Common myeloid progenitor, CD34-positive (primary cell): ENCODE results near the gene TMEM132D.

Experiments
- CTCF ChIA-PET: fragments of 350-600 bp; sonication (Branson Sonifier 250); formaldehyde crosslinking; loops from one replicate; lab custom pipeline; 2021; ENCODE audit warnings: antibody characterized with exemption; lab: Charles Lee
- POLR2A ChIA-PET: fragments of 350-600 bp; sonication (Branson Sonifier 250); formaldehyde crosslinking; loops from one replicate; lab custom pipeline; 2021; ENCODE audit warnings: antibody characterized with exemption; lab: Charles Lee
- DNase-seq, 3 donors: peaks; one replicate each; pipeline versions ENCODE4 v3.0.0 to v3.0.0-alpha.2; 2013
- H3K27ac ChIP-seq, 2 experiments: 1 replicate in 1 of 2; 2 replicates in 1 of 2; pipeline ENCODE4 v1.7.0; 2013; ENCODE audit warnings: inconsistent platforms in 2 of 2, low read length in 2 of 2, mild to moderate bottlenecking in 2 of 2, low read depth in 1 of 2, moderate library complexity in 1 of 2; ENCODE audit not compliant: severe bottlenecking in 2 of 2, insufficient read depth in 1 of 2, poor library complexity in 1 of 2
- H3K27me3 ChIP-seq, 5 experiments: replicated peaks in 2 of 5; 1 replicate in 3 of 5; 2 replicates in 2 of 5; pipeline versions ENCODE4 v1.6.1 to v1.7.0; 2013; ENCODE audit warnings: low read length in 4 of 5, mild to moderate bottlenecking in 2 of 5, moderate library complexity in 2 of 5, inconsistent platforms in 1 of 5; ENCODE audit not compliant: insufficient read depth in 5 of 5, control insufficient read depth in 4 of 5
- H3K36me3 ChIP-seq, 4 experiments: 1 replicate in 2 of 4; 2 replicates in 2 of 4; pipeline versions ENCODE4 v1.6.1 to v1.7.0; 2013; ENCODE audit warnings: low read length in 3 of 4, control low read depth in 1 of 4, mild to moderate bottlenecking in 1 of 4; ENCODE audit not compliant: control insufficient read depth in 4 of 4, insufficient read depth in 4 of 4
- H3K4me1 ChIP-seq, 4 experiments: 1 replicate in 3 of 4; 2 replicates in 1 of 4; pipeline versions ENCODE4 v1.6.1 to v1.7.1; 2013; ENCODE audit warnings: low read length in 3 of 4, mild to moderate bottlenecking in 3 of 4, control low read depth in 1 of 4, inconsistent platforms in 1 of 4, moderate library complexity in 1 of 4; ENCODE audit not compliant: control insufficient read depth in 4 of 4, insufficient read depth in 4 of 4; ENCODE audit errors: control extremely low read depth in 1 of 4
- H3K4me3 ChIP-seq, 7 experiments: 1 replicate in 4 of 7; 2 replicates in 3 of 7; pipeline versions ENCODE4 v1.5.1 to v1.7.0; 2013; ENCODE audit warnings: mild to moderate bottlenecking in 7 of 7, low read length in 6 of 7, moderate library complexity in 6 of 7, inconsistent platforms in 2 of 7, low read depth in 2 of 7, control low read depth in 1 of 7; ENCODE audit not compliant: insufficient read depth in 4 of 7, control insufficient read depth in 1 of 7; ENCODE audit errors: extremely low read depth in 1 of 7
- H3K9me3 ChIP-seq, 5 experiments: 1 replicate in 4 of 5; 2 replicates in 1 of 5; pipeline versions ENCODE4 v1.6.1 to v1.7.1; 2013; ENCODE audit warnings: low read length in 4 of 5, mild to moderate bottlenecking in 2 of 5, inconsistent platforms in 1 of 5, low read depth in 1 of 5, moderate library complexity in 1 of 5; ENCODE audit not compliant: control insufficient read depth in 4 of 5, insufficient read depth in 2 of 5; ENCODE audit errors: control extremely low read depth in 1 of 5
- WGBS: methylation state at CpG from one replicate; pipeline ENCODE4 v1.1.5; 2013; ENCODE audit not compliant: insufficient coverage; 5-methylcytosine and 5-hydroxymethylcytosine counted together

The TMEM132D gene

DNA sequence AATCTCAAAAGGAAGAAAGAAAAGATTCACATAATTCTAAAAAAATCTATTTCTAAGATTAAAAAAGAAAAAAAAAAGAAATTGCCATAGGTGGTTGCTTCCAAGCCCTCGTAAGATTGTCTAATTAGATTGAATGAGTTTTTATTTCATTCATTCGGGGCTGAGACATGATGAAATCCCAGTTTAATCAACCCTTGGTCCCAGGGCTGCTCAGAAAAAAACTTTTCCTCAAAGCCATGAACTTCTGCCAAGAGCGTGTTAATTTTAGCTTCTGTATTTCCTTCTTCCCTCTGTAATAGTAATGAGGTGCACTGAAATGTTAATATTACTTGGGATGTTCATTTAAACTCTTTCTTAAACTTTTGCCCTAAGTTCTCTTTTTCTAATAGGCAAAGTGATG, 62.6 kb downstream of the TMEM132D start:
- H3K27ac ChIP-seq = no peak overlapping the region
- no peak overlapping the region for H3K4me3 ChIP-seq
- CTCF ChIA-PET = no interaction called here
- H3K36me3 ChIP-seq = no peaks in the 10 kb centered on the region
- no peak for DNase-seq
- H3K4me1 ChIP-seq = no peaks in the 10 kb centered on the region
- 100% methylated on average over 1 of the region's 3 CpGs for WGBS
- POLR2A ChIA-PET = no interaction called here
- no peaks in the 10 kb centered on the region for H3K27me3 ChIP-seq
- no peaks in the 10 kb centered on the region for H3K9me3 ChIP-seq

DNA sequence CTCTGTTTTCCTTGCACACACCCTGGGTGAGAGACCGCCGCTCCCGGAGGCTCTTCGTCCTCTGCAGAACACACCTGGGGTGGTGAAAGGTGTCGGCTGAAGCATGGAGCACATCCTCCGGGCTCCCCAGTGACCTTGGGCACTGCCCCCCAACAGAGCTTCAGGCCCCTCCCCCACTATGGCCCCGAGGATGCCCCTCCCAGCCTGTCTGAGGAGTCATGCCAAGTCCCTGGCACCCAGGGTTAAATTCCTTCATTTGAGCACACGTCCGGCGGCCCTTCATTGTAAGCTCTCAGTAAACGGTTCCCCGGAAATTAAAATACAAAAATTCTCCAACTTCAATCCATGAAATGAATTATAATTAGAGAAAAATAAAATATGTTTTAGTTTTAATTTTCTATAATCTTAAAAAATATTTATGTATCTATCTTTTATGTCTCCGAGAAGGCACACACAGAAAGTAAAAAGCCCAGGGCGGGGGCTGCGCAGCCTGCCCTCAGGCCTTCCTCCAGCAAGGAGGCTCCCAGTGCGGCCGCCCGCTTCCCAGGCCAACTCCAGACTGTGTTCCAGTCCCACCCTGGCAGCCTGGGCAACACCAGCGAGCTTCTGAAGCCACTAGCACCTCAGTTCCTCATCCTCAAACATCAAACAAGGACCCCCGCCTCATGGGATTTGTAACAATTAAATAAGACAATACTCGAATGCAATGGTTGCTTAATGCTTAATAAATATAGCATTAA, 63.5 kb downstream of the TMEM132D start:
- Histone ChIP-seq H3K4me3 (no peak overlapping the region), H3K36me3 (no peaks in the 10 kb centered on the region), H3K4me1 (no peaks in the 10 kb centered on the region), H3K9me3 (no peaks in the 10 kb centered on the region), H3K27ac (no peak overlapping the region), H3K27me3 (no peaks in the 10 kb centered on the region)
- 96% methylated on average over 5 of the region's 21 CpGs for WGBS
- ChIA-PET CTCF (no interaction called here), POLR2A (no interaction called here)
- DNase-seq = no peak

DNA sequence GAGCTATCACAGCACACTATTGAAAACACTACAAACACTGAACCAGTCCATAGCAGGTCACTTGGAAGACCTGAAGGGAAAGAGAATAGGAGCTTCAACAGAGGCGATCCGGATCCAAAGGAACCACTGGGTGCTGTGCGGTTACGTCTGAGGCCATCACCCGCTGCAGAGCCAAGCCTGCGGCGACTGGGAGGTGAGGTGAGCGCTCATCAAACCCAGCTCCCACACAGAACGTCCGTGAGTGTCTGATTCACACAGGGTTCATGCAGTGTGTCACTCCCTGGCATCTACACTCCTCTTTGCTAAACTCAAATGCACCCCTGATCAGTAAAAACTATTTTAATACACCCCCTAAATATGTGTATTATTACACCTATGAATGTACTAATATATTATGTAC, 64.1 kb downstream of the TMEM132D start:
- no peak overlapping the region for H3K27ac ChIP-seq
- DNase-seq = no peak
- no peaks in the 10 kb centered on the region for H3K36me3 ChIP-seq
- no peaks in the 10 kb centered on the region for H3K27me3 ChIP-seq
- no peak overlapping the region for H3K4me3 ChIP-seq
- ChIA-PET CTCF (no interaction called here), POLR2A (no interaction called here)
- no peaks in the 10 kb centered on the region for H3K4me1 ChIP-seq
- H3K9me3 ChIP-seq = no peaks in the 10 kb centered on the region
- no CpG with 5 or more reads among the region's 10 CpGs for WGBS

DNA sequence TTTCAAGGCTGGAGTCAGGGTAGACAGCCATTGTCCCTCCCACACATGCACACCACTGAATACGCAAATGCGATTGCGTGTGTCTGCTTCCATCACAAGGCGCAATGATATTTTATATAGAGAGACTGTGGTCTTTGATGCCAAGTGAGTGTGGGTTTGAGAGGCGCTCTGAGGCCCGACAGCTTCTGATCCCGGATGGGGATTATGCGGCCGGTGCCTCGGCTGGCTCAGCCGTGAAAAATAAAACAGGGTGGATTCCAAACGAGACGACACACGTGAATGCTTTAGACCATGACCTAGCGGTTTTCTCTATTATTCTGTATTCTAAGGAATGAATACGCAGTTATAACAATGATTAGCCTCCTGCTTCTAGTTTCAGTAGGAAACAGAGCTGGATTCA, 72.5 kb downstream of the TMEM132D start:
- no peaks in the 10 kb centered on the region for H3K9me3 ChIP-seq
- 88% methylated on average over 11 of the region's 16 CpGs for WGBS

DNA sequence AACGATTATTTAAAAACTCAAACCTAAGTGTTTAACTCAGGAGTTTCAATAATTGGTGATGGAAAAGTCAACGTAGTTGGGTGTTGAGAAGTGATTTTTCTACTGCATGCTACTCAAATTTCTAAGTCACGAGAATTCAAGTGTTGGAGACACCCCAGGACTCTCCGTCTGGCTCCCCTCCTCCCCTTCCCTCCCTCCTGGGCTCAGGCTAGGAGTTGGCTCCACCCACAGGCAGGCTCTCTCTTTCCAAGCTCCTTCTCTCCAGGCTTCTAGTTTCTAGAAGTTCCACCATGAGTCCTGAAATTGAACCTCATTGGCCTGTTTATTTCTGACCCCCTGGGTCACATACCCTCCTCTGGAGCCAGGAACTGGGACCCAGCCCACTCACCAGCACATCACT, 73.0 kb downstream of the TMEM132D start:
- Histone ChIP-seq H3K27me3 (no peaks in the 10 kb centered on the region), H3K9me3 (no peaks in the 10 kb centered on the region), H3K27ac (no peak overlapping the region), H3K4me3 (no peak overlapping the region), H3K4me1 (no peaks in the 10 kb centered on the region), H3K36me3 (no peaks in the 10 kb centered on the region)
- 34% methylated on average over 2 of the region's 4 CpGs for WGBS
- no peak for DNase-seq
- ChIA-PET POLR2A (no interaction called here), CTCF (no interaction called here)

More for the DNA sequence above, 72.5 kb downstream of the TMEM132D start:
- no peak for DNase-seq
- ChIA-PET POLR2A (no interaction called here), CTCF (no interaction called here)
- Histone ChIP-seq H3K36me3 (no peaks in the 10 kb centered on the region), H3K27me3 (no peaks in the 10 kb centered on the region), H3K27ac (no peak overlapping the region), H3K4me3 (no peak overlapping the region), H3K4me1 (no peaks in the 10 kb centered on the region)

DNA sequence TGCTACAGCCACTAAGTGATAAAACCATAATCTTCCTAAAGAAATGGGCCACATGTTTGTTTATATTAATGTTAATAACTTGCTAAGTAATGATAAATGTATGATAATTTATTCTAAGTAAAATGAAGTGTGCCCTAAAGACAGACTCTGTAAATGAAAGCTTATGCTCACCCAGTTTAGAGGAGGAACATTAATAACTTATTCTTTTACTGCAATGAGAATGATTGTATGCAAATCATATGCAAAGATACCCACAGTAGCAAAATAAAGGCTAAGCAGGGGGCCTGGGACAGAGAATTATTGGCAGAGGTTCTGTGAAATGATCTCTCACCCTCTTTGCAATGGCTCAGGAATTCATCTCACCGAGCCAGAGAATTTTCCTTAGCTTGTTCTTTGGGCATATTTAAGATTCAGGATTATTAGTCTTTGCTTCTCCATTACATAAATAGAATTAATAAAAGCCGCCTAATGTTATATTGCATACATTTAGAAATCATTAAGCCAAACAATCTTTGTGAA, 75.9 kb downstream of the TMEM132D start:
- no peak for DNase-seq
- no peaks in the 10 kb centered on the region for H3K4me1 ChIP-seq
- H3K27me3 ChIP-seq = no peaks in the 10 kb centered on the region
- no peaks in the 10 kb centered on the region for H3K36me3 ChIP-seq
- WGBS = no CpG with 5 or more reads among the region's 2 CpGs
- H3K27ac ChIP-seq = no peak overlapping the region
- ChIA-PET CTCF (no interaction called here), POLR2A (no interaction called here)
- H3K4me3 ChIP-seq = no peak overlapping the region
- H3K9me3 ChIP-seq = peaks cover 0 to 4% (median 0%) of the 10 kb centered on the region in 5 experiments

DNA sequence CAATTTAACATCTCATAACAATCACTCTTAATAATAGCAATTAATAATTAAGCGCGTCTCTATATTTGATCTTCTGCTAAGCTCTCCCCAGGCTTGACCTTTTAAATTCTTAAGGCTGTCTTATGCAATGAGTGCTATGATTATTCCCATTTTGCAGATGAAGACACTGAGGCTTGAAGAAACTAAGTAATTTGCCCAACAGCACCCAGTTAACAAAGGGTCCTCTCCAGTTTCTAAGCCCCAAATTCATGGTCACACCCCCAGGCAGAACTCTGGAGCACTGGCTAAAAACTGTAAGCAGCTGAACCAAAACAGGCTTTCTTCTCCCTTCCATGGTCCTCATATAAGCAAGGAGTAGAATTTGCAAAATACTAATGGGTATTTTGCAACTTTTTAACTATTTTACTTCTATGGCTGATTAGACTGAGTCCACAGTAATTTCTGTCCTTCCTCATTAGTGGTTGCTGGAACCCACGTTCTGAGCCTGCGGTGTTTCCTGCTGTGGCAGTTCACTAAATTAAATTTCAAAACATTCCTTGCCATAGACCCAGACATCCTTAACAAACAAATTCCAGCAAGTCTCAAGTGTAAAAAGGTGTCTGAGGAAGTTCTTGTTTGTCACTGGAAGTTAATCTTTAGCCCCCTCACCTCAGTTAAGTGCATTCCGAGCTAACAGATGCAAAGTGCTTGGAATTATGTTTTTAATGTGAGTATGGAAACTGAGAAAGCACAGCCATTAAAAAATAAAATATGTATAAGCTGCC, 76.5 kb downstream of the TMEM132D start:
- no peaks in the 10 kb centered on the region for H3K36me3 ChIP-seq
- H3K9me3 ChIP-seq = peaks cover 0 to 4% (median 0%) of the 10 kb centered on the region in 5 experiments
- POLR2A ChIA-PET = no interaction called here
- no peak overlapping the region for H3K27ac ChIP-seq
- CTCF ChIA-PET = no interaction called here
- no peak overlapping the region for H3K4me3 ChIP-seq
- WGBS = 100% methylated on average over 2 of the region's 5 CpGs
- no peaks in the 10 kb centered on the region for H3K4me1 ChIP-seq
- H3K27me3 ChIP-seq = no peaks in the 10 kb centered on the region
- no peak for DNase-seq
